GM23338 (cell line): ENCODE measurements around the gene ARHGEF16.

Source experiments
- CREB1 ChIP-seq: fragments of 250-450 bp; sonication (Bioruptor Pico); IDR thresholded peaks from 2 replicates; pipeline ENCODE4 v1.5.0; 2020; ENCODE audit warnings: low read depth, mild to moderate bottlenecking, moderate library complexity
- EZH2 ChIP-seq: fragments of 200-600 bp; sonication (generic); IDR thresholded peaks from one replicate; pipeline ENCODE4 v1.8.0; 2017; ENCODE audit warnings: antibody characterized with exemption, mild to moderate bottlenecking, low read depth; ENCODE audit not compliant: unreplicated experiment
- EZH2phosphoT487 ChIP-seq: fragments of 200-600 bp; sonication (generic); IDR thresholded peaks from one replicate; pipeline ENCODE4 v1.8.1; 2018; ENCODE audit warnings: antibody characterized with exemption; ENCODE audit not compliant: unreplicated experiment
- JUNB ChIP-seq: IDR thresholded peaks from one replicate; pipeline ENCODE4 v1.6.1; 2016; ENCODE audit warnings: antibody characterized with exemption; ENCODE audit not compliant: unreplicated experiment
- POLR2AphosphoS5 ChIP-seq: IDR thresholded peaks from 2 replicates; pipeline ENCODE4 v1.6.1; 2016; ENCODE audit warnings: antibody characterized with exemption, low read depth
- STAT1 ChIP-seq: IDR thresholded peaks from one replicate; pipeline ENCODE4 v1.6.1; 2016; ENCODE audit warnings: antibody characterized with exemption; ENCODE audit not compliant: unreplicated experiment
- ZNF114 ChIP-seq: fragments of 250-450 bp; sonication (Bioruptor Pico); IDR thresholded peaks from 2 replicates; pipeline ENCODE4 v1.5.0; 2020; ENCODE audit warnings: mild to moderate bottlenecking, moderate library complexity
- ZNF331 ChIP-seq: fragments of 250-450 bp; sonication (Bioruptor Pico); IDR thresholded peaks from 2 replicates; pipeline ENCODE4 v1.5.0; 2020; ENCODE audit warnings: low read depth, mild to moderate bottlenecking, moderate library complexity
- TF ChIP-seq, protein P1 (sequence below): IDR thresholded peaks from 2 replicates; pipeline ENCODE4 v1.6.1; 2016; ENCODE audit warnings: antibody characterized with exemption
- TF ChIP-seq, protein P2 (sequence below), 2 experiments: fragments of 200-600 bp in 1 of 2; sonication (generic) in 1 of 2; conservative IDR thresholded peaks; 2 replicates each; pipeline versions ENCODE4 v1.5.1 to v1.6.1; 2016 to 2017; ENCODE audit warnings: antibody characterized with exemption in 2 of 2, low read depth in 2 of 2, mild to moderate bottlenecking in 2 of 2, moderate library complexity in 1 of 2
- TF ChIP-seq, protein P3 (sequence below): fragments of 250-450 bp; sonication (Bioruptor Pico); IDR thresholded peaks from 2 replicates; pipeline ENCODE4 v1.5.0; 2020; ENCODE audit warnings: mild to moderate bottlenecking, moderate library complexity
- TF ChIP-seq, protein P4 (sequence below): IDR thresholded peaks from one replicate; pipeline ENCODE4 v1.6.1; 2018; ENCODE audit warnings: antibody characterized with exemption; ENCODE audit not compliant: unreplicated experiment

DNA sequence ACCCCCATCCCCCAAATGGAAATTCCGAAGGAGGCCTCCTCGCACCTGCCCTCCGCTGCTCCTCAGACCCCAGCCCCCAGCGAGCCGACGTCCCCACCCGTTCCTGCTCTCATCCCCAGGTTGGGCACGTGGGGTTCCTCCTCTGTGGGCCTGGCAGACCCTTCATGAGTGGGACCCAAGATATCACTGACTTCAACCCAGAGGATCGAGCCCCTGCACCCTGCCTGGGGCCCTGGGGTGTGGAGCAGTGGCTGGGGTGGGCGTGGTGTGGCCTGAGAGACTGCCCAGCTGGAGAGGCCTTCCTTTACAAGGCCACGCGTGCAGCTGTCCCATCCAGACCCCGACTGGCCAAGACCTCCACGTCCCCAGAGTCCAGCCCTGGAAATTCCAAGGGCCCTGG is 17.6 kb upstream of the ARHGEF16 start:
- TF ChIP-seq EZH2phosphoT487: no peak
- no peak for TF ChIP-seq POLR2AphosphoS5
- TF ChIP-seq, protein P1, sequence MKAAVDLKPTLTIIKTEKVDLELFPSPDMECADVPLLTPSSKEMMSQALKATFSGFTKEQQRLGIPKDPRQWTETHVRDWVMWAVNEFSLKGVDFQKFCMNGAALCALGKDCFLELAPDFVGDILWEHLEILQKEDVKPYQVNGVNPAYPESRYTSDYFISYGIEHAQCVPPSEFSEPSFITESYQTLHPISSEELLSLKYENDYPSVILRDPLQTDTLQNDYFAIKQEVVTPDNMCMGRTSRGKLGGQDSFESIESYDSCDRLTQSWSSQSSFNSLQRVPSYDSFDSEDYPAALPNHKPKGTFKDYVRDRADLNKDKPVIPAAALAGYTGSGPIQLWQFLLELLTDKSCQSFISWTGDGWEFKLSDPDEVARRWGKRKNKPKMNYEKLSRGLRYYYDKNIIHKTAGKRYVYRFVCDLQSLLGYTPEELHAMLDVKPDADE: no peak
- TF ChIP-seq, protein P2, sequence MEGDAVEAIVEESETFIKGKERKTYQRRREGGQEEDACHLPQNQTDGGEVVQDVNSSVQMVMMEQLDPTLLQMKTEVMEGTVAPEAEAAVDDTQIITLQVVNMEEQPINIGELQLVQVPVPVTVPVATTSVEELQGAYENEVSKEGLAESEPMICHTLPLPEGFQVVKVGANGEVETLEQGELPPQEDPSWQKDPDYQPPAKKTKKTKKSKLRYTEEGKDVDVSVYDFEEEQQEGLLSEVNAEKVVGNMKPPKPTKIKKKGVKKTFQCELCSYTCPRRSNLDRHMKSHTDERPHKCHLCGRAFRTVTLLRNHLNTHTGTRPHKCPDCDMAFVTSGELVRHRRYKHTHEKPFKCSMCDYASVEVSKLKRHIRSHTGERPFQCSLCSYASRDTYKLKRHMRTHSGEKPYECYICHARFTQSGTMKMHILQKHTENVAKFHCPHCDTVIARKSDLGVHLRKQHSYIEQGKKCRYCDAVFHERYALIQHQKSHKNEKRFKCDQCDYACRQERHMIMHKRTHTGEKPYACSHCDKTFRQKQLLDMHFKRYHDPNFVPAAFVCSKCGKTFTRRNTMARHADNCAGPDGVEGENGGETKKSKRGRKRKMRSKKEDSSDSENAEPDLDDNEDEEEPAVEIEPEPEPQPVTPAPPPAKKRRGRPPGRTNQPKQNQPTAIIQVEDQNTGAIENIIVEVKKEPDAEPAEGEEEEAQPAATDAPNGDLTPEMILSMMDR (conservative IDR thresholded peaks at IDR 0.05; ENCODE audit: low read depth in 2 of 2): no peak
- TF ChIP-seq EZH2: no peak
- no peak for TF ChIP-seq JUNB
- TF ChIP-seq ZNF331 (CRISPR knock-in tag): no peak
- TF ChIP-seq, protein P3, sequence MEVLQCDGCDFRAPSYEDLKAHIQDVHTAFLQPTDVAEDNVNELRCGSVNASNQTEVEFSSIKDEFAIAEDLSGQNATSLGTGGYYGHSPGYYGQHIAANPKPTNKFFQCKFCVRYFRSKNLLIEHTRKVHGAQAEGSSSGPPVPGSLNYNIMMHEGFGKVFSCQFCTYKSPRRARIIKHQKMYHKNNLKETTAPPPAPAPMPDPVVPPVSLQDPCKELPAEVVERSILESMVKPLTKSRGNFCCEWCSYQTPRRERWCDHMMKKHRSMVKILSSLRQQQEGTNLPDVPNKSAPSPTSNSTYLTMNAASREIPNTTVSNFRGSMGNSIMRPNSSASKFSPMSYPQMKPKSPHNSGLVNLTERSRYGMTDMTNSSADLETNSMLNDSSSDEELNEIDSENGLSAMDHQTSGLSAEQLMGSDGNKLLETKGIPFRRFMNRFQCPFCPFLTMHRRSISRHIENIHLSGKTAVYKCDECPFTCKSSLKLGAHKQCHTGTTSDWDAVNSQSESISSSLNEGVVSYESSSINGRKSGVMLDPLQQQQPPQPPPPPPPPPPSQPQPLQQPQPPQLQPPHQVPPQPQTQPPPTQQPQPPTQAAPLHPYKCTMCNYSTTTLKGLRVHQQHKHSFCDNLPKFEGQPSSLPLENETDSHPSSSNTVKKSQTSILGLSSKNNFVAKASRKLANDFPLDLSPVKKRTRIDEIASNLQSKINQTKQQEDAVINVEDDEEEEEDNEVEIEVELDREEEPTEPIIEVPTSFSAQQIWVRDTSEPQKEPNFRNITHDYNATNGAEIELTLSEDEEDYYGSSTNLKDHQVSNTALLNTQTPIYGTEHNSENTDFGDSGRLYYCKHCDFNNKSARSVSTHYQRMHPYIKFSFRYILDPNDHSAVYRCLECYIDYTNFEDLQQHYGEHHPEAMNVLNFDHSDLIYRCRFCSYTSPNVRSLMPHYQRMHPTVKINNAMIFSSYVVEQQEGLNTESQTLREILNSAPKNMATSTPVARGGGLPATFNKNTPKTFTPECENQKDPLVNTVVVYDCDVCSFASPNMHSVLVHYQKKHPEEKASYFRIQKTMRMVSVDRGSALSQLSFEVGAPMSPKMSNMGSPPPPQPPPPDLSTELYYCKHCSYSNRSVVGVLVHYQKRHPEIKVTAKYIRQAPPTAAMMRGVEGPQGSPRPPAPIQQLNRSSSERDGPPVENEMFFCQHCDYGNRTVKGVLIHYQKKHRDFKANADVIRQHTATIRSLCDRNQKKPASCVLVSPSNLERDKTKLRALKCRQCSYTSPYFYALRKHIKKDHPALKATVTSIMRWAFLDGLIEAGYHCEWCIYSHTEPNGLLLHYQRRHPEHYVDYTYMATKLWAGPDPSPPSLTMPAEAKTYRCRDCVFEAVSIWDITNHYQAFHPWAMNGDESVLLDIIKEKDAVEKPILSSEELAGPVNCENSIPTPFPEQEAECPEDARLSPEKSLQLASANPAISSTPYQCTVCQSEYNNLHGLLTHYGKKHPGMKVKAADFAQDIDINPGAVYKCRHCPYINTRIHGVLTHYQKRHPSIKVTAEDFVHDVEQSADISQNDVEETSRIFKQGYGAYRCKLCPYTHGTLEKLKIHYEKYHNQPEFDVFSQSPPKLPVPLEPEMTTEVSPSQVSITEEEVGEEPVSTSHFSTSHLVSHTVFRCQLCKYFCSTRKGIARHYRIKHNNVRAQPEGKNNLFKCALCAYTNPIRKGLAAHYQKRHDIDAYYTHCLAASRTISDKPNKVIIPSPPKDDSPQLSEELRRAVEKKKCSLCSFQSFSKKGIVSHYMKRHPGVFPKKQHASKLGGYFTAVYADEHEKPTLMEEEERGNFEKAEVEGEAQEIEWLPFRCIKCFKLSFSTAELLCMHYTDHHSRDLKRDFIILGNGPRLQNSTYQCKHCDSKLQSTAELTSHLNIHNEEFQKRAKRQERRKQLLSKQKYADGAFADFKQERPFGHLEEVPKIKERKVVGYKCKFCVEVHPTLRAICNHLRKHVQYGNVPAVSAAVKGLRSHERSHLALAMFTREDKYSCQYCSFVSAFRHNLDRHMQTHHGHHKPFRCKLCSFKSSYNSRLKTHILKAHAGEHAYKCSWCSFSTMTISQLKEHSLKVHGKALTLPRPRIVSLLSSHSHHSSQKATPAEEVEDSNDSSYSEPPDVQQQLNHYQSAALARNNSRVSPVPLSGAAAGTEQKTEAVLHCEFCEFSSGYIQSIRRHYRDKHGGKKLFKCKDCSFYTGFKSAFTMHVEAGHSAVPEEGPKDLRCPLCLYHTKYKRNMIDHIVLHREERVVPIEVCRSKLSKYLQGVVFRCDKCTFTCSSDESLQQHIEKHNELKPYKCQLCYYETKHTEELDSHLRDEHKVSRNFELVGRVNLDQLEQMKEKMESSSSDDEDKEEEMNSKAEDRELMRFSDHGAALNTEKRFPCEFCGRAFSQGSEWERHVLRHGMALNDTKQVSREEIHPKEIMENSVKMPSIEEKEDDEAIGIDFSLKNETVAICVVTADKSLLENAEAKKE (CRISPR knock-in tag): no peak
- TF ChIP-seq, protein P4, sequence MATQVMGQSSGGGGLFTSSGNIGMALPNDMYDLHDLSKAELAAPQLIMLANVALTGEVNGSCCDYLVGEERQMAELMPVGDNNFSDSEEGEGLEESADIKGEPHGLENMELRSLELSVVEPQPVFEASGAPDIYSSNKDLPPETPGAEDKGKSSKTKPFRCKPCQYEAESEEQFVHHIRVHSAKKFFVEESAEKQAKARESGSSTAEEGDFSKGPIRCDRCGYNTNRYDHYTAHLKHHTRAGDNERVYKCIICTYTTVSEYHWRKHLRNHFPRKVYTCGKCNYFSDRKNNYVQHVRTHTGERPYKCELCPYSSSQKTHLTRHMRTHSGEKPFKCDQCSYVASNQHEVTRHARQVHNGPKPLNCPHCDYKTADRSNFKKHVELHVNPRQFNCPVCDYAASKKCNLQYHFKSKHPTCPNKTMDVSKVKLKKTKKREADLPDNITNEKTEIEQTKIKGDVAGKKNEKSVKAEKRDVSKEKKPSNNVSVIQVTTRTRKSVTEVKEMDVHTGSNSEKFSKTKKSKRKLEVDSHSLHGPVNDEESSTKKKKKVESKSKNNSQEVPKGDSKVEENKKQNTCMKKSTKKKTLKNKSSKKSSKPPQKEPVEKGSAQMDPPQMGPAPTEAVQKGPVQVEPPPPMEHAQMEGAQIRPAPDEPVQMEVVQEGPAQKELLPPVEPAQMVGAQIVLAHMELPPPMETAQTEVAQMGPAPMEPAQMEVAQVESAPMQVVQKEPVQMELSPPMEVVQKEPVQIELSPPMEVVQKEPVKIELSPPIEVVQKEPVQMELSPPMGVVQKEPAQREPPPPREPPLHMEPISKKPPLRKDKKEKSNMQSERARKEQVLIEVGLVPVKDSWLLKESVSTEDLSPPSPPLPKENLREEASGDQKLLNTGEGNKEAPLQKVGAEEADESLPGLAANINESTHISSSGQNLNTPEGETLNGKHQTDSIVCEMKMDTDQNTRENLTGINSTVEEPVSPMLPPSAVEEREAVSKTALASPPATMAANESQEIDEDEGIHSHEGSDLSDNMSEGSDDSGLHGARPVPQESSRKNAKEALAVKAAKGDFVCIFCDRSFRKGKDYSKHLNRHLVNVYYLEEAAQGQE: no peak
- TF ChIP-seq ZNF114 (CRISPR knock-in tag): no peak
- no peak for TF ChIP-seq STAT1
- TF ChIP-seq CREB1 (CRISPR knock-in tag): no peak
